HG03442 (cell line): ENCODE results near the gene ARL17B.
"Not testable (repeated sequence)": the region's sequence is repeated elsewhere in the genome, so short reads cannot be mapped to it uniquely, and the experiment has no call there.

ENCODE experiments used
- ATAC-seq: cut with Tn5 transposase; IDR thresholded peaks from one replicate; pipeline ENCODE4 v1.9.1; 2021; ENCODE audit warnings: mild to moderate bottlenecking, moderate library complexity; ENCODE audit not compliant: unreplicated experiment

Gene ARL17B

GRCh38 chr17:46290906-46291546, 70.5 kb downstream of the ARL17B start:
- ATAC-seq: peak; percentile 85

GRCh38 chr17:46287587-46287986, 74.0 kb downstream of the ARL17B start:
- not testable (repeated sequence) for ATAC-seq

GRCh38 chr17:46286764-46287221, 74.8 kb downstream of the ARL17B start:
- ATAC-seq: not testable (repeated sequence)

DNA sequence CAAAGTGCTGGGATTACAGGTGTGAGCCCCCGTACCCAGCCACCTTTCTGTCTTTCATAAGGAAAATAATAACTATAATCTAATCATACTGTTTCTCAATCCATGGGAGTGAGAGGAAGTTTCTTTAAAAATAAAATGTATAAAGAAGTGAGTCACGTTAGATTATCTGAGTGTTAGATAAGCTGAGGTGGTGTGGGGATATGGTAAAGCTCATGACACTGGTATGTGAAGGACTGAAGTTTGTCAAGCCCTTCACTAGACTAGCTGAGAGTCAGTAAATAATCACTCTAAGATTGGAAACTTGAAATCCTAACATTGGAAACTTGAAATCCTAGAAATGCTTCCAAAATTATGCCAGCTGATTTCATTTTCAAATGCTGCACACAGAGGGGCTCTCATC, 76.1 kb downstream of the ARL17B start:
- ATAC-seq: not testable (repeated sequence)

DNA sequence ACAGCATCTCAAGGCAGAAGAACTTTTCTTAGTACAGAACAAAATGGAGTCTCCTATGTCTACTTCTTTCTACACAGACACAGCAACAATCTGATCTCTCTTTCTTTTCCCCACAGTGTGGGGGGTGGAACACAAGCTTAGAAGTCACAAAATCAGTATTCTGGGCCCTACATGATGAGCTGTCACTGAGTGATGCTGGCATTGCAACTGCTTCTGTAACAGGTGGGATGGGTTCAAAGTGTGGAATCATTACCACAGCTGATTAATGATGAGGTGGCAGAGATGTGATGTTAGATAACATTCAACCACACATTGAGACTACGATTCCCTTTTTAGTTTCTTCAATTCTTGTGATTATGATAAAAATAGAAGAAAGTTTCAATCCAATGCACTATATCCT, 77.1 kb downstream of the ARL17B start:
- not testable (repeated sequence) for ATAC-seq

DNA sequence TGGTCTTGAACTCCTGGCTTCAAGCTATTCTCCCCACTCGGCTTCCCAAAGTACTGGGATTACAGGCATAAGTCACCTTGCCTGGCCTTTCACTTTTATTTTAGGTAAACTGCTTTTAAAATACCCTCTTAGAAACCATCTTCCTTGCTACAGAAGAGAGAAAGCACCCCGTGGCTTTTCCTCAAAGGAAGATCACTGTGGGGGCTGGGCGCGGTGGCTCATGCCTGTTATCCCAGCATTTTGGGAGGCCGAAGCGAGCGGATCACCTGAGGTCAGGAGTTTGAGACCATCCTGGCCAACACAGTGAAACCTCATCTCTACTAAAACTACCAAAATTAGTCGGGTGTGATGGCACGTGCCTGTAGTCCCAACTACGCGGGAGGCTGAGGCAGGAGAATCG, 78.9 kb downstream of the ARL17B start:
- ATAC-seq: not testable (repeated sequence)

DNA sequence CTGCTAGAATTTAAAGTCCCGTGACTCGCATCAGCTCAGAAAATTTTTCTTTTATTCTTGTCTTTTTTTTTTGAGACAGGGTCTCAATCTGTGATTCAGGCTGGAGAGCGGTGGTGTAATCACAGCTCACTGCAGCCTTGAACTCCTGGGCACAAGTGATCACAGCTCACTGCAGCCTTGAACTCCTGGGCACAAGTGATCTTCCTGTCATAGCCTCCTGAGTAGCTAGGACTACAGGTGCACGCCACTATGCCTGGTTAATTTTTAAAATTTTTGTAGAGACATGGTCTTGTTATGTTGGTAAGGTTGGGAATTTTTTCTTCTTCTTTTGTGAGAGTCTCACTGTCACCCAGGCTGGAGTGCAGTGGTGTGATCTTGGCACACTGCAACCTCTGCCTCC, 80.2 kb downstream of the ARL17B start:
- not testable (repeated sequence) for ATAC-seq

DNA sequence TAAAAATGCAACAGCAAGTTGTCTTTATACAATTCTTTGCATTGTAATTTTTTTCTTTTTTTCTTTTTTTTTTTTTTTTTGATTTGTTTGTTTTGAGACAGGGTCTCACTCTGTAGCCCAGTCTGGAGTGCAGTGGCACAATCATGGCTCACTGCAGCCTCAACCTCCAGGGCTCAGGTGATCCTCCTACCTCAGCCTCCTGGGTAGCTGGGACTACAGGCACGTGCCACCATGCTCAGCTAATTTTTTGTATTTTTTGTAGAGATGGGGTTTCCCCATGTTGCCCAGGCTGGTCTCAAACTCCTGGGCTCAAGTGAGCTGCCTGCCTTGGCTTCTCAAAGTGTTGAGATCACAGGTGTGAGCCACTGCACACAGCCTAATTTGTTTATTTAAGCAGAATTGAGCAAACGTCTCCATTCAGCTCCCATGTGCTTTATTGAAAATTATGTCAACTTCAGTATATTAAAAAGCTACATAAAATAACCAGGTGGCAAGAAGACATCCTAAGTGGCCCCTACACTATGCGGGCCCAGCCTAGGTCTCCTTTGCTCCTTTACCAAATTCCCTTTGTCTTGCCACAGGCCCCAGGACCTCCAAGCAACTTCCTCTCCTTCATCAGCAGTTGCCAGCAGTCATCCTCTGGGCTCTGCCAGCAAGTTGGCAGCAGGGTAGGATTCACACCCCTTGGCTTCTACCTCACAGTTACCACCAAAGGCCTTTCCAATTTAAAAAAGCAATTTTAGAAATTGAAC, 84.7 kb downstream of the ARL17B start:
- not testable (repeated sequence) for ATAC-seq

DNA sequence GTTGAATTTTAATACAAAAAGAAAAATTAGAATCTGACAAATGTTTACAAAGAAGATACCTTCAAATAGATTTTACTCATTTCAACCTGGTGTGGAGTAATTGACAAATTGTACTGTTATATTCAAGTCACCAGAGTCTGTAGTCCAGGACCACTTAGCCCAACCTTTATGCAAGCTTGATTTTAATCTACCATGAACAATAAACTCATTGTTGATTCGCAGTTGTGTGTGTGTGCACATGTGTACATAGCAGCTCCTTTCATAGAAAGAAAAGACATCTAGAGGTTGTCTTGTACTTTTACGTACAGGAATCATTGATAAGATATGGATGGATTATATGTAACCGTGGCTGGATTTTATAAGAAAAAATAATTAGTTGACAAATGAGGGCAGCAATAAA, 87.3 kb downstream of the ARL17B start:
- no peak for ATAC-seq

GRCh38 chr17:46273541-46274236, 87.9 kb downstream of the ARL17B start:
- ATAC-seq: no peak

GRCh38 chr17:46270032-46270431, 91.5 kb downstream of the ARL17B start:
- ATAC-seq: no peak

- peak; percentile 80 for ATAC-seq
Measured at GRCh38 chr17:46266656-46267544, 94.7 kb downstream of the ARL17B start.

- ATAC-seq: peak; percentile 7
Measured at GRCh38 chr17:46266063-46266655, 95.4 kb downstream of the ARL17B start.

GRCh38 chr17:46264456-46265198, 96.9 kb downstream of the ARL17B start:
- no peak for ATAC-seq

GRCh38 chr17:46262271-46262670, 99.3 kb downstream of the ARL17B start:
- no peak for ATAC-seq

- not testable (repeated sequence) for ATAC-seq
Measured at GRCh38 chr17:46259845-46260661, 101.5 kb downstream of the ARL17B start.

DNA sequence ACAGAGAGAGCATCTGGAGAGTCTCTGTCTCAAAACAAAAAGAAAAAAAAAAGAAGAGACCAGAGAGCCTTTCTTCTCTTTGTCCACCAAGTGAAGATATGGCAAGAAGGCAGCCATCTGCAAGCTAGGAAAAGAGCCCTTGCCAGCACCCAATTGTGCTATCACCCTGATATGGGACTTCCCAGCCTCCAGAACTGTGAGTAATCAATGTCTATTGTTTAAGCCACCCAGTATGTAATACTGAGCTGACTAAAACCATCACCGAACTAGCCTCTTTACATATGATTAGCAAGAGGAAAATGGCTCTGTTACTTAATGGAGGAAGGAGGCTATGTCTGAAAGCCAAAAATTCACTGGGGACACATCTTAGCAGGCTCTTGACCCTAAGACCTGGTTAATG, 105.2 kb downstream of the ARL17B start:
- ATAC-seq: not testable (repeated sequence)

GRCh38 chr17:46254215-46254614, 107.4 kb downstream of the ARL17B start:
- not testable (repeated sequence) for ATAC-seq

- not testable (repeated sequence) for ATAC-seq
Measured at GRCh38 chr17:46253722-46254121, 107.8 kb downstream of the ARL17B start.
